K562 (cell line): Measurements from ENCODE around the gene CMTR1. TPM values are rescaled to one million over a fixed set of nuclear protein-coding genes. Genes with fewer than 3 reads are reported as not detected.

Source experiments
- ATAC-seq: fragments of 200-7000 bp; cut with Tn5 transposase; 3 replicates; pipeline ENCODE4 v1.9.1; 2020; ENCODE audit warnings: moderate library complexity
- BruUV-seq: library from RNA; stranded (reverse); fragments of 400-500 nt; replicated peaks from 2 replicates; lab custom pipeline; 2021; lab: Mats Ljungman, UMichigan
- CTCF ChIA-PET: fragments of 300-600 bp; formaldehyde crosslinking; extraction: SDS; loops from one replicate; lab custom pipeline; 2021; ENCODE audit warnings: low intra/inter-chr PET ratio; lab: Yijun Ruan, JAX
- POLR2A ChIA-PET: fragments of 300-600, 350-650 bp; sonication (Branson Sonifier 250); formaldehyde crosslinking; extraction: SDS; loops from one replicate; lab custom pipeline; 2021; ENCODE audit warnings: antibody characterized with exemption, inconsistent platforms; lab: Yijun Ruan, JAX
- DNase-seq, 4 experiments: peaks; one replicate each; pipeline versions ENCODE4 v3.0.0 to v3.0.0-alpha.2; 2011 to 2018; ENCODE audit warnings: low spot score in 3 of 4, mixed read lengths in 3 of 4; ENCODE audit errors: extremely low read depth in 1 of 4
- FAIRE-seq: peaks from 2 replicates; lab custom pipeline; 2011; peaks lifted over from hg19 to GRCh38; lab: Jason Lieb, UNC
- H2AFZ ChIP-seq: 2 replicates; pipeline ENCODE4 v1.6.0; 2011; ENCODE audit warnings: low read depth, low read length, control low read depth, inconsistent platforms
- H3K27ac ChIP-seq: fragments of 200-600 bp; 3 replicates; pipeline ENCODE4 v1.8.0; 2011; ENCODE audit warnings: low read depth, mild to moderate bottlenecking, control low read depth, inconsistent platforms, low read length, moderate library complexity, mixed read lengths; ENCODE audit errors: extremely low read depth
- H3K27me3 ChIP-seq, 2 experiments: fragments of 300-600 bp in 1 of 2; 2 replicates in 1 of 2; 3 replicates in 1 of 2; pipeline versions ENCODE4 v1.6.0 to v1.8.0; 2011; ENCODE audit warnings: inconsistent platforms in 2 of 2, low read length in 2 of 2, mild to moderate bottlenecking in 1 of 2, mixed read lengths in 1 of 2, moderate library complexity in 1 of 2; ENCODE audit not compliant: control insufficient read depth in 2 of 2, insufficient read depth in 2 of 2
- H3K36me3 ChIP-seq: fragments of 300-600 bp; 3 replicates; pipeline ENCODE4 v1.8.0; 2011; ENCODE audit warnings: mild to moderate bottlenecking, low read length, inconsistent platforms; ENCODE audit not compliant: control insufficient read depth, insufficient read depth
- H3K4me1 ChIP-seq, 2 experiments: fragments of 200-600 bp in 1 of 2; replicated peaks in 1 of 2; 2 replicates in 1 of 2; 3 replicates in 1 of 2; pipeline versions ENCODE4 v1.5.1 to v1.8.0; 2011; ENCODE audit warnings: inconsistent platforms in 2 of 2, low read length in 2 of 2, mild to moderate bottlenecking in 1 of 2, mixed read lengths in 1 of 2, moderate library complexity in 1 of 2; ENCODE audit not compliant: control insufficient read depth in 2 of 2, insufficient read depth in 2 of 2
- H3K4me2 ChIP-seq: 2 replicates; pipeline ENCODE4 v1.6.1; 2011; ENCODE audit warnings: low read length, control low read depth, inconsistent platforms, mixed read lengths; ENCODE audit not compliant: insufficient read depth
- H3K4me3 ChIP-seq: fragments of 200-600 bp; sonication (generic), shearing (Covaris generic); 2 replicates; pipeline ENCODE4 v1.5.1; 2016; ENCODE audit warnings: control low read depth, inconsistent platforms
- H3K79me2 ChIP-seq: fragments of 200-600 bp; 3 replicates; pipeline ENCODE4 v1.8.0; 2011; ENCODE audit warnings: low read length, inconsistent platforms; ENCODE audit not compliant: control insufficient read depth, insufficient read depth
- H3K9ac ChIP-seq, 2 experiments: 2 replicates each; pipeline versions ENCODE4 v1.6.0 to v1.6.1; 2011; ENCODE audit warnings: low read depth in 2 of 2, low read length in 2 of 2, control low read depth in 1 of 2, inconsistent platforms in 1 of 2, mild to moderate bottlenecking in 1 of 2, mixed read lengths in 1 of 2; ENCODE audit not compliant: insufficient read depth in 1 of 2
- H3K9me1 ChIP-seq: one replicate; pipeline ENCODE4 v1.6.0; 2011; ENCODE audit warnings: inconsistent platforms, mild to moderate bottlenecking, low read length, moderate library complexity; ENCODE audit not compliant: control insufficient read depth, insufficient read depth
- H3K9me3 ChIP-seq: replicated peaks from 2 replicates; pipeline ENCODE4 v1.5.1; 2011; ENCODE audit warnings: low read depth, low read length, inconsistent platforms; ENCODE audit not compliant: control insufficient read depth, insufficient read depth
- H4K20me1 ChIP-seq: replicated peaks from 2 replicates; pipeline ENCODE4 v1.6.1; 2011; ENCODE audit warnings: low read length, inconsistent platforms, mixed read lengths; ENCODE audit not compliant: control insufficient read depth, insufficient read depth
- CEBPG ChIP-seq, 3 experiments: fragments of 200-800 bp in 1 of 3; sonication (Bioruptor generic) in 1 of 3; sonication (generic) in 1 of 3; formaldehyde crosslinking in 1 of 3; IDR thresholded peaks in 2 of 3; conservative IDR thresholded peaks in 1 of 3; 2 replicates each; pipeline versions ENCODE4 v1.6.1 to v1.8.0; 2016 to 2022; ENCODE audit warnings: missing compliant biosample characterization in 2 of 3, missing genetic modification characterization in 2 of 3, mild to moderate bottlenecking in 1 of 3, missing genetic modification reagents in 1 of 3
- HMG20A ChIP-seq: fragments of 450-650 bp; formaldehyde crosslinking; conservative IDR thresholded peaks from 2 replicates; pipeline ENCODE4 v1.4.0; 2020; ENCODE audit warnings: mild to moderate bottlenecking, mixed read lengths
- MED1 ChIP-seq: sonication (generic); formaldehyde crosslinking; IDR thresholded peaks from 2 replicates; pipeline ENCODE4 v1.8.1; 2023; ENCODE audit warnings: missing genetic modification reagents, borderline replicate concordance
- PCBP2 ChIP-seq: fragments of 200-400 bp; formaldehyde crosslinking; IDR thresholded peaks from 2 replicates; pipeline ENCODE4 v1.6.1; 2018; ENCODE audit warnings: low read length, low read depth, mild to moderate bottlenecking, moderate library complexity; ENCODE audit not compliant: poor library complexity, severe bottlenecking
- SMARCA5 ChIP-seq: fragments of 450-650 bp; IDR thresholded peaks from 2 replicates; pipeline ENCODE4 v1.6.1; 2016
- ZNF778 ChIP-seq: fragments of 450-650 bp; formaldehyde crosslinking; IDR thresholded peaks from 2 replicates; pipeline ENCODE4 v1.4.0; 2020; ENCODE audit warnings: mild to moderate bottlenecking, moderate library complexity
- WGBS: fragments of 100-300 bp; shearing (Covaris generic); methylation state at CpG from one replicate; pipeline ENCODE4 v1.1.6; 2016; ENCODE audit warnings: low coverage, mixed read lengths; ENCODE audit not compliant: insufficient coverage; ENCODE audit errors: missing lambda C conversion rate; 5-methylcytosine and 5-hydroxymethylcytosine counted together
- in situ Hi-C: fragments of 300-500 bp; cut with MboI; formaldehyde crosslinking; loops from 4 replicates; pipeline ENCODE4 v1.15.0; 2018; ENCODE audit warnings: inconsistent platforms, mixed read lengths
- intact Hi-C: fragments of 100-400 bp; cut with micrococcal nuclease; formaldehyde crosslinking; loops from 2 replicates; pipeline ENCODE4 v1.14.2; 2022
- polyA plus RNA-seq, 8 experiments: library from polyadenylated mRNA; depleted of rRNA in 4 of 8; stranded (reverse) in 5 of 8; unstranded in 3 of 8; fragments of >200 nt; fragmentation: Nextera tagmentation in 2 of 8; fragmentation: Illumina TruSeq in 1 of 8; extraction: Ambion mirVana in 2 of 8; extraction: Trizol in 1 of 8; gene quantifications; 2 replicates each; pipeline versions ENCODE4 v1.2.1 to v1.2.3, GENCODE V29; 2011 to 2014; ENCODE audit warnings: inconsistent platforms in 1 of 8, missing spikeins in 1 of 8
- total RNA-seq, 7 experiments: library from RNA; depleted of rRNA in 6 of 7; stranded (reverse); fragments of >200 nt in 6 of 7; fragmentation: Illumina TruSeq in 2 of 7; extraction: Trizol in 2 of 7; gene quantifications; 2 replicates each; pipeline versions ENCODE4 v1.2.1 to v1.2.3, GENCODE V29; 2011 to 2021; ENCODE audit warnings: low replicate concordance in 1 of 7
- TF ChIP-seq, protein P1 (sequence below): fragments of 250-450 bp; sonication (Bioruptor Pico); IDR thresholded peaks from 2 replicates; pipeline ENCODE4 v1.4.0; 2020; ENCODE audit warnings: mild to moderate bottlenecking, moderate library complexity
- TF ChIP-seq, protein P2 (sequence below): sonication (generic); formaldehyde crosslinking; IDR thresholded peaks from 2 replicates; pipeline ENCODE4 v1.8.1; 2023; ENCODE audit warnings: mild to moderate bottlenecking, missing genetic modification reagents, moderate library complexity

Gene CMTR1
- total and polyA plus RNA-seq, 9 of the 15 experiments (the other 6 are each of a cell fraction or from before 2014, with no cell fraction given), result 2.9 to 63.5 (median 49.5) TPM

DNA sequence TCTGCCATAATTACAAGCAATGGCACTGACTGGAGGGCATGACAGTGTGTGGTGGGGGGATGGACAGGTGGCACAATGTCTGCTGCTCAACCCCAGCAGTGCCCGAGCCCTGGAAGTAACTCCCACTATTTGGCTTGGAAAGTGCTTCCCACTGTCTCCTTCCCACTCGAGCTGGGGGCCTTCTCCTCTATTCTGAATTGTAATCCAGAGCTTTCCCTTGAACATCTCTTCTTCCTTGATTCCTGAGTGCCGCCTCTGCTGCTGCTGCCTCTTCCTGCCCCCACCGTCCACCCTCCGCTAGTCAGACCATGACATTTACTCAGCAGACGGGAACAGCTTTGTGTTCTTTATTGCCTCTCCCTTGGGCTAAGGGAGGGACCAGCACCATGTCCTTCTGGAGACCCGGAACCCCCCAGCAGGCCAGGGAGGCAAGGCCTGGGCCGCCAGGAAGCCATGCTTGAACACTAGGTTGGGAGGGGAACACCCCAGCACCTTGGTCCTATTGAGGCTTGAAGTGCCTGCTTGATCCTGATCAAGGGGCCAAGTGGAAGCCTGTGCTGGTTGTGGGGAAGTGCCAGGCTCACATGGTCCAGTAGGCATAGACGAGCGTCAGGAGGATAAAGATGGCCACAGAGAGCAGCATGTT is 49.7 kb downstream of the CMTR1 start:
- peaks cover 60% of the 10 kb centered on the region; the same call in 2 of the 3 replicates for H3K36me3 ChIP-seq
- intact Hi-C loops, result loop anchor here (10.0 kb wide), 1 partner anchor 458 kb away; no protein-coding TSS in a partner anchor
- FAIRE-seq, result no peak

DNA sequence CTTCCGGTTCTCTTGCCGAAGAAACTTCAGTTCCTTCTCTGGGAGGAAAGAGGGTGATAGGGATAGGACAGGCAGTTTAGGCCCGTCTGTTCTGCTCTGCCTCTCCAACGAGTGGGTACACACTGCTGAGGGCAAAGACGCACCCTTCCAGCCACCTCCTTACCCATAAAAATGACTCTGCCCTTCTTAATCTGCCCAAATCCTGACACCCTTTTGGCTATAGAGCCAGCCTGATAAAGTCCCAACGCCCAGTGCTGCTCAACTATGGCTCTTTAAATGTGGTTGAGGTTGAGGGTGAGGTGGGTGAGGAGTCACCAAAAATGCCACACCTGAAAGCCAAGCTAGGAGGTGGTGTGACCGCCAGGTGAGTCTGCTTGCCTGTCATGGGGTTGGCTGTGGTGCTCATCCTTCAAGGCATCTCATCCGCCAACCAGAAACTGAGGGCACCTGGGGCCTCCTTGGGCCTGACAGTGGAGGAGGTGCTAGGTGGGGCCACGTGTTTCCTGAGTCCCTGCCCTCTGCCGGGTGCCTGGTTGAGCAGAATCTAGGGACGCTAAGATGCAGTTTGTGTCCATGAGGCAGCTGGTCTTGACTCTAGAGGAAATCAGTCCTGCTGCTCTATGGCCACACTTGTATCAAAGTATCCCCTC is 50.4 kb downstream of the CMTR1 start:
- no peaks in the 10 kb centered on the region for H3K9me3 ChIP-seq
- WGBS, result 79% methylated on average over 11 of the region's 11 CpGs
- H3K79me2 ChIP-seq, result no peaks in the 10 kb centered on the region
- H3K9ac ChIP-seq, result no peak overlapping the region
- H3K36me3 ChIP-seq, result peaks cover 54% of the 10 kb centered on the region; the same call in 2 of the 3 replicates
- no peaks in the 10 kb centered on the region for H3K9me1 ChIP-seq
- peaks cover 17% of the 10 kb centered on the region; the same call in 1 of the 2 replicates for H4K20me1 ChIP-seq
- no peak overlapping the region for H3K4me3 ChIP-seq
- ChIA-PET POLR2A (interaction anchor here (0.6 to 1.5 kb wide), 2 partner anchors 13 to 23 kb away, joined by 3 read pairs; no protein-coding TSS in a partner anchor), CTCF (interaction anchor here (1.5 to 3.0 kb wide), 4 partner anchors 83 to 529 kb away, joined by 4 to 18 read pairs (median 14); no protein-coding TSS in a partner anchor)
- no peak overlapping the region for H2AFZ ChIP-seq
- intact Hi-C loops, result loop anchor here (10.0 kb wide), 1 partner anchor 459 kb away; no protein-coding TSS in a partner anchor
- ATAC-seq, result no peak
- no peak overlapping the region for H3K27ac ChIP-seq
- H3K4me2 ChIP-seq, result no peak overlapping the region
- no TSS peak for BruUV-seq
- FAIRE-seq, result no peak
- DNase-seq, result no peak
- in situ Hi-C loops, result no loop called here
- H3K27me3 ChIP-seq, result no peaks in the 10 kb centered on the region
- peaks cover 6 to 21% of the 10 kb centered on the region in 2 experiments; a peak in 4 of 5 replicates for H3K4me1 ChIP-seq
- TF ChIP-seq MED1, result 0 out of 2 replicates have a peak, but pooled peaks have one; percentile 70
- TF ChIP-seq PCBP2, result no peak
- TF ChIP-seq, protein P1, sequence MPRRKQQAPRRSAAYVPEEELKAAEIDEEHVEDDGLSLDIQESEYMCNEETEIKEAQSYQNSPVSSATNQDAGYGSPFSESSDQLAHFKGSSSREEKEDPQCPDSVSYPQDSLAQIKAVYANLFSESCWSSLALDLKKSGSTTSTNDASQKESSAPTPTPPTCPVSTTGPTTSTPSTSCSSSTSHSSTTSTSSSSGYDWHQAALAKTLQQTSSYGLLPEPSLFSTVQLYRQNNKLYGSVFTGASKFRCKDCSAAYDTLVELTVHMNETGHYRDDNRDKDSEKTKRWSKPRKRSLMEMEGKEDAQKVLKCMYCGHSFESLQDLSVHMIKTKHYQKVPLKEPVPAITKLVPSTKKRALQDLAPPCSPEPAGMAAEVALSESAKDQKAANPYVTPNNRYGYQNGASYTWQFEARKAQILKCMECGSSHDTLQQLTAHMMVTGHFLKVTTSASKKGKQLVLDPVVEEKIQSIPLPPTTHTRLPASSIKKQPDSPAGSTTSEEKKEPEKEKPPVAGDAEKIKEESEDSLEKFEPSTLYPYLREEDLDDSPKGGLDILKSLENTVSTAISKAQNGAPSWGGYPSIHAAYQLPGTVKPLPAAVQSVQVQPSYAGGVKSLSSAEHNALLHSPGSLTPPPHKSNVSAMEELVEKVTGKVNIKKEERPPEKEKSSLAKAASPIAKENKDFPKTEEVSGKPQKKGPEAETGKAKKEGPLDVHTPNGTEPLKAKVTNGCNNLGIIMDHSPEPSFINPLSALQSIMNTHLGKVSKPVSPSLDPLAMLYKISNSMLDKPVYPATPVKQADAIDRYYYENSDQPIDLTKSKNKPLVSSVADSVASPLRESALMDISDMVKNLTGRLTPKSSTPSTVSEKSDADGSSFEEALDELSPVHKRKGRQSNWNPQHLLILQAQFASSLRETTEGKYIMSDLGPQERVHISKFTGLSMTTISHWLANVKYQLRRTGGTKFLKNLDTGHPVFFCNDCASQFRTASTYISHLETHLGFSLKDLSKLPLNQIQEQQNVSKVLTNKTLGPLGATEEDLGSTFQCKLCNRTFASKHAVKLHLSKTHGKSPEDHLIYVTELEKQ (CRISPR knock-in tag), result no peak
- no peak for TF ChIP-seq ZNF778
- TF ChIP-seq SMARCA5, result no peak
- TF ChIP-seq, protein P2, sequence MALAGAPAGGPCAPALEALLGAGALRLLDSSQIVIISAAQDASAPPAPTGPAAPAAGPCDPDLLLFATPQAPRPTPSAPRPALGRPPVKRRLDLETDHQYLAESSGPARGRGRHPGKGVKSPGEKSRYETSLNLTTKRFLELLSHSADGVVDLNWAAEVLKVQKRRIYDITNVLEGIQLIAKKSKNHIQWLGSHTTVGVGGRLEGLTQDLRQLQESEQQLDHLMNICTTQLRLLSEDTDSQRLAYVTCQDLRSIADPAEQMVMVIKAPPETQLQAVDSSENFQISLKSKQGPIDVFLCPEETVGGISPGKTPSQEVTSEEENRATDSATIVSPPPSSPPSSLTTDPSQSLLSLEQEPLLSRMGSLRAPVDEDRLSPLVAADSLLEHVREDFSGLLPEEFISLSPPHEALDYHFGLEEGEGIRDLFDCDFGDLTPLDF, result no peak

More for the DNA sequence above, 49.7 kb downstream of the CMTR1 start:
- in situ Hi-C loops, result no loop called here
- BruUV-seq, result no TSS peak
- no peak for ATAC-seq
- TF ChIP-seq HMG20A (CRISPR knock-in tag), result no peak
- 0 out of 2 replicates have a peak, but pooled peaks have one; percentile 9 for TF ChIP-seq CEBPG (CRISPR knock-in tag; IDR thresholded peaks at IDR 0.05)
- TF ChIP-seq CEBPG (tag; conservative IDR thresholded peaks at IDR 0.05 in 1 of 2, IDR thresholded peaks at IDR 0.05 in 1 of 2), result no peak
- no peak overlapping the region for H3K4me2 ChIP-seq
- H2AFZ ChIP-seq, result no peak overlapping the region
- no peak overlapping the region for H3K4me3 ChIP-seq
- ChIA-PET POLR2A (interaction anchor here (0.5 to 1.5 kb wide), 3 partner anchors 23 to 1267 kb away, joined by 3 to 4 read pairs (median 3); no protein-coding TSS in a partner anchor), CTCF (interaction anchor here (2.8 to 3.0 kb wide), 2 partner anchors 84 to 101 kb away, joined by 13 to 15 read pairs; no protein-coding TSS in a partner anchor)
- WGBS, result 73% methylated on average over 10 of the region's 10 CpGs
- H3K27ac ChIP-seq, result no peak overlapping the region
- peaks cover 17% of the 10 kb centered on the region; the same call in 1 of the 2 replicates for H4K20me1 ChIP-seq
- no peaks in the 10 kb centered on the region for H3K9me3 ChIP-seq
- no peaks in the 10 kb centered on the region for H3K79me2 ChIP-seq
- H3K9me1 ChIP-seq, result no peaks in the 10 kb centered on the region
- no peaks in the 10 kb centered on the region for H3K27me3 ChIP-seq
- peaks cover 6 to 21% of the 10 kb centered on the region in 2 experiments; a peak in 4 of 5 replicates for H3K4me1 ChIP-seq
- DNase-seq, result no peak
- H3K9ac ChIP-seq, result no peak overlapping the region; a peak in 1 of 4 replicates
